ENCODE measurements around the gene OR6N1.

DNA sequence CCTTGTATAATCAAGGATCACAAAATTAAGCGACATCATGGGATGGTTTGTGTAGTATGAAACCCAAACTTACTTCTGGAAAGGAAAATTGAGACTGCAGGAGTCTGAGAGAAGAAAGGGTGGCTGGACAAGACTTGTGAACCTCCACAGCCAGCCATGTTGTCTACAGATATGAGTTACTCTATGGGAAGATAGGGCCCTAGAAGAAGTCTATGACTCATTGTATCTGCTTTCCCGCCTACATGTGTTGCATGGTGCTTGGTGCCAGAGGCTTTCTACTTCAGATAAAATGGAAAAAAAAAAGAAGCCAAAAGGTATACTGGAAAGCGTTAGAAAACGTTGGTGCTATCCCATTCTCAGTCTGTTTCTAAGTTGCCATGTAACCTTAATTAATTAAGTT lies 27.7 kb upstream of the OR6N1 start:
- TF ChIP-seq REST (IDR thresholded peaks at IDR 0.05; ENCODE audit: low read depth): no peak
- no peak for TF ChIP-seq ZBTB7A (IDR thresholded peaks at IDR 0.05; ENCODE audit: low read depth)
- no peak for TF ChIP-seq EP300 (IDR thresholded peaks at IDR 0.05; ENCODE audit: borderline replicate concordance)
- TF ChIP-seq NFIC (IDR thresholded peaks at IDR 0.05): no peak
- no peak for TF ChIP-seq RAD21 (IDR thresholded peaks at IDR 0.05; ENCODE audit: low read depth)
- TF ChIP-seq, protein P1, sequence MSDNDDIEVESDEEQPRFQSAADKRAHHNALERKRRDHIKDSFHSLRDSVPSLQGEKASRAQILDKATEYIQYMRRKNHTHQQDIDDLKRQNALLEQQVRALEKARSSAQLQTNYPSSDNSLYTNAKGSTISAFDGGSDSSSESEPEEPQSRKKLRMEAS (IDR thresholded peaks at IDR 0.05): no peak
- TF ChIP-seq, protein P2, sequence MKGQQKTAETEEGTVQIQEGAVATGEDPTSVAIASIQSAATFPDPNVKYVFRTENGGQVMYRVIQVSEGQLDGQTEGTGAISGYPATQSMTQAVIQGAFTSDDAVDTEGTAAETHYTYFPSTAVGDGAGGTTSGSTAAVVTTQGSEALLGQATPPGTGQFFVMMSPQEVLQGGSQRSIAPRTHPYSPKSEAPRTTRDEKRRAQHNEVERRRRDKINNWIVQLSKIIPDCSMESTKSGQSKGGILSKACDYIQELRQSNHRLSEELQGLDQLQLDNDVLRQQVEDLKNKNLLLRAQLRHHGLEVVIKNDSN (IDR thresholded peaks at IDR 0.05): no peak
- no peak for TF ChIP-seq EGR1 (IDR thresholded peaks at IDR 0.05)
